BE2C (cell line): ENCODE results near the gene SESN1.
A peak's percentile ranks its signal among the peaks of the same experiment; 100 is the strongest.

Experiments used
- DNase-seq: peaks from one replicate; pipeline ENCODE4 v3.0.0-alpha.2; 2020
- H3K27me3 ChIP-seq: fragments of 250-450 bp; sonication (Bioruptor Pico); 2 replicates; pipeline ENCODE4 v1.5.1; 2020; ENCODE audit warnings: mild to moderate bottlenecking
- H3K36me3 ChIP-seq: fragments of 250-450 bp; sonication (Bioruptor Pico); 2 replicates; pipeline ENCODE4 v1.5.1; 2020; ENCODE audit warnings: mild to moderate bottlenecking
- H3K4me1 ChIP-seq: fragments of 250-450 bp; sonication (Bioruptor Pico); 2 replicates; pipeline ENCODE4 v1.5.1; 2020
- H3K4me3 ChIP-seq: 2 replicates; pipeline ENCODE4 v1.5.1; 2011; ENCODE audit warnings: low read depth, low read length
- H3K9me3 ChIP-seq: fragments of 250-450 bp; sonication (Bioruptor Pico); 2 replicates; pipeline ENCODE4 v1.5.1; 2020
- CTCF ChIP-seq: IDR thresholded peaks from 2 replicates; pipeline ENCODE4 v1.5.1; 2012; ENCODE audit warnings: mild to moderate bottlenecking, low read depth, low read length

SESN1 gene

GRCh38 chr6:109105681-109106080, 11.0 kb upstream of the SESN1 start:
- Histone ChIP-seq H3K27me3 (no peaks in the 10 kb centered on the region), H3K36me3 (no peaks in the 10 kb centered on the region), H3K4me3 (no peak overlapping the region), H3K9me3 (no peaks in the 10 kb centered on the region), H3K4me1 (no peaks in the 10 kb centered on the region)
- DNase-seq = peak; percentile 19
- TF ChIP-seq CTCF = no peak

GRCh38 chr6:109104512-109104911, 9.9 kb upstream of the SESN1 start:
- Histone ChIP-seq H3K36me3 (no peaks in the 10 kb centered on the region), H3K9me3 (no peaks in the 10 kb centered on the region), H3K27me3 (no peaks in the 10 kb centered on the region), H3K4me3 (no peak overlapping the region), H3K4me1 (no peaks in the 10 kb centered on the region)
- no peak for DNase-seq
- TF ChIP-seq CTCF = no peak

- Histone ChIP-seq H3K9me3 (no peaks in the 10 kb centered on the region), H3K36me3 (no peaks in the 10 kb centered on the region), H3K4me1 (no peaks in the 10 kb centered on the region), H3K4me3 (no peak overlapping the region), H3K27me3 (no peaks in the 10 kb centered on the region)
- no peak for TF ChIP-seq CTCF
- no peak for DNase-seq
Measured at GRCh38 chr6:109103942-109104341, 9.3 kb upstream of the SESN1 start.

- no peak for TF ChIP-seq CTCF
- H3K27me3 ChIP-seq = no peaks in the 10 kb centered on the region
- H3K9me3 ChIP-seq = no peaks in the 10 kb centered on the region
- DNase-seq = no peak
- H3K4me3 ChIP-seq = no peak overlapping the region
- H3K4me1 ChIP-seq = no peaks in the 10 kb centered on the region
- H3K36me3 ChIP-seq = no peaks in the 10 kb centered on the region
Measured at GRCh38 chr6:109102762-109103161, 8.1 kb upstream of the SESN1 start.

- Histone ChIP-seq H3K4me3 (no peak overlapping the region), H3K27me3 (no peaks in the 10 kb centered on the region), H3K4me1 (no peaks in the 10 kb centered on the region), H3K9me3 (no peaks in the 10 kb centered on the region), H3K36me3 (no peaks in the 10 kb centered on the region)
- TF ChIP-seq CTCF = no peak
- DNase-seq = no peak
Measured at GRCh38 chr6:109097661-109098060, 3.0 kb upstream of the SESN1 start.

- DNase-seq = no peak
- no peak for TF ChIP-seq CTCF
- Histone ChIP-seq H3K36me3 (no peaks in the 10 kb centered on the region), H3K27me3 (no peaks in the 10 kb centered on the region), H3K9me3 (no peaks in the 10 kb centered on the region), H3K4me3 (peak overlapping the region; percentile 94), H3K4me1 (no peaks in the 10 kb centered on the region)
Measured at GRCh38 chr6:109096208-109096607, 1.6 kb upstream of the SESN1 start.
